SK-N-MC (cell line): ENCODE data around the gene POMGNT2.

Experiments
- EZH2 ChIP-seq: fragments of 200-600 bp; sonication (generic); IDR thresholded peaks from one replicate; pipeline ENCODE4 v1.6.1; 2017; ENCODE audit warnings: antibody characterized with exemption
- POLR2AphosphoS5 ChIP-seq: IDR thresholded peaks from 2 replicates; pipeline ENCODE4 v1.6.1; 2012; ENCODE audit warnings: mild to moderate bottlenecking, low read depth, low read length, borderline replicate concordance

DNA sequence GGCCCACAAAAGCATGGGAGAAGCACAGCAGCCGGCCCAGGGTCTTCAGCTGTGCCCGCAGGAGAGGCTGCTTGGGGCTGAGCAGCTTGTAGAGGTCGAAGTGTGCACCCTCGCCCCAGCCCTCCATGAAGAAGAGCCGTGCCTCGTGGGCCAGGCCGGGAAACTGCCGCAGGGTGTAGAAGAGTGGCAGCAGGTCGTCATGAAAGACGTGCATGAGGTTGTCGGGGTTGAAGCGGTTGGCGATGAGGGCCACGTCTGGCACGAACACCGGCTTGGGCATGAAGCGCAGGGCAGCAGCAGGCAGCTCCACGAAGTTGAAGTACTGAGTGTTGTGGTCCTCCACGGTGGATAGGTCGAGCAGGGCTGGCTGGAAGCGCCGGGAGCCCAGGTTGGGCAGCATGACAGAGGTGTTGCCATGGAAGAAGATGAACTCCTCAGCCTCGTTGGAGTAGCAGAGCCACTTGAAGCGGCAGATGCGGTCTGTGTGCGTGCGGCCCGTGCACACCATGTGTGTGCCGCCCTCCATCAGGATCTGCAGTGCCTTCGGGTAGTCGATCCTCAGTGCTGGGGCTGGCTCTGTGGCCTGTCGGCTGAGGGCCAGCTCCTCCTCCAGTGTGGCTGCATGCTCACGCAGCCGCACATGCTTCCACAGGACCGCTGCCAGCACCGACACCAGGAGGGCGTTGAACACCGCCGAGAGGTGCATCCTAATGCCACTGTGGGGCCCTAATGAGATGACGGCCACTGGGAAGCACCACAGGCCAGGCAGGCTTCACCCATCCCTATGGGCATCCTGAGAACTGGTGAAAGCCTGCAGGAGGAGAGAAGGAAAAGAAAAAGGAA, 24.9 kb downstream of the POMGNT2 start:
- TF ChIP-seq POLR2AphosphoS5: no peak
- TF ChIP-seq EZH2: no peak
